Kidney (tissue), 14 donors: ENCODE data around the gene LTBP2. TPM values are rescaled to one million over a fixed set of nuclear protein-coding genes. Genes with fewer than 3 reads are reported as not detected.

Experiments
- DNase-seq, 5 donors: peaks; one replicate each; pipeline ENCODE4 v3.0.0-alpha.2; 2013 to 2020
- FAIRE-seq: peaks from 2 replicates; lab custom pipeline; 2012; peaks lifted over from hg19 to GRCh38; lab: Jason Lieb, UNC
- H3K27ac ChIP-seq, 2 donors: one replicate each; pipeline ENCODE4 v1.7.0; 2013; ENCODE audit warnings: low read depth in 2 of 2, low read length in 2 of 2, inconsistent platforms in 1 of 2
- H3K27me3 ChIP-seq: one replicate; pipeline ENCODE4 v1.7.1; 2013; ENCODE audit warnings: low read length, inconsistent platforms; ENCODE audit not compliant: control insufficient read depth, insufficient read depth
- H3K36me3 ChIP-seq, 3 donors: one replicate each; pipeline versions ENCODE4 v1.7.0 to v1.7.1; 2013; ENCODE audit warnings: low read length in 3 of 3, control low read depth in 1 of 3, inconsistent platforms in 1 of 3; ENCODE audit not compliant: insufficient read depth in 3 of 3, control insufficient read depth in 2 of 3
- H3K4me1 ChIP-seq, 3 donors: one replicate each; pipeline versions ENCODE4 v1.7.0 to v1.7.1; 2013; ENCODE audit warnings: low read length in 3 of 3, inconsistent platforms in 1 of 3, low read depth in 1 of 3; ENCODE audit not compliant: control insufficient read depth in 2 of 3, insufficient read depth in 2 of 3
- H3K4me3 ChIP-seq, 3 donors: one replicate each; pipeline versions ENCODE4 v1.7.0 to v1.8.1; 2013; ENCODE audit warnings: low read length in 3 of 3, control low read depth in 1 of 3, inconsistent platforms in 1 of 3
- H3K9ac ChIP-seq, 3 donors: one replicate each; pipeline versions ENCODE4 v1.7.0 to v1.7.1; 2013; ENCODE audit warnings: low read length in 3 of 3, control low read depth in 1 of 3, inconsistent platforms in 1 of 3
- H3K9me3 ChIP-seq, 3 donors: one replicate each; pipeline versions ENCODE4 v1.7.0 to v1.7.1; 2013; ENCODE audit warnings: low read length in 3 of 3, control low read depth in 1 of 3, inconsistent platforms in 1 of 3; ENCODE audit not compliant: control insufficient read depth in 2 of 3, insufficient read depth in 1 of 3
- CTCF ChIP-seq: IDR thresholded peaks from 3 replicates; pipeline ENCODE4 v1.5.1; 2012; ENCODE audit warnings: mild to moderate bottlenecking, moderate library complexity, borderline replicate concordance; ENCODE audit not compliant: insufficient read depth; ENCODE audit errors: extremely low read depth
- intact Hi-C: fragments of 100-400 bp; cut with DNase I; formaldehyde crosslinking; loops from one replicate; pipeline ENCODE4 v1.11.1; 2022
- polyA plus RNA-seq: library from polyadenylated mRNA; stranded (reverse); fragments of 350-450 nt; fragmentation: Illumina TruSeq; extraction: RNeasy Lipid Tissue Mini Kit (QIAGEN cat#74804); gene quantifications from one replicate; pipeline ENCODE4 v1.2.3, GENCODE V29; 2014; ENCODE audit warnings: low read depth, low replicate concordance; ENCODE audit not compliant: insufficient read depth
- total RNA-seq: library from RNA; stranded (reverse); fragmentation: NEBNext Ultra II Directional; extraction: Animal tissue kit (Norgen Biotek cat#: 25700); gene quantifications from one replicate; pipeline ENCODE4 v1.2.1, GENCODE V29; 2021
- donor health status: control.
- donor health status: control.
- donor health status: control.
- donor health status: control.
- donor health status: control.
- donor health status: DM: yes; HTN: yes; CAD: no.
- donor health status: Normal renal cell carcinoma (clear cell type).

LTBP2 gene
- total and polyA plus RNA-seq, 2 donors from 2014 or later, result 2.9 to 10.4 TPM

GRCh38 chr14:74554742-74555362 is 57.2 kb downstream of the LTBP2 start:
- intact Hi-C loops, result no loop called here
- DNase-seq (no peak), FAIRE-seq (no peak)
- H3K27me3 ChIP-seq, result no peaks in the 10 kb centered on the region
- no peaks in the 10 kb centered on the region for H3K36me3 ChIP-seq
- peaks cover 0 to 5% (median 0%) of the 10 kb centered on the region in 3 donors for H3K4me1 ChIP-seq
- no peaks in the 10 kb centered on the region for H3K9me3 ChIP-seq
- H3K27ac ChIP-seq, result no peak overlapping the region
- H3K4me3 ChIP-seq, result no peak overlapping the region
- H3K9ac ChIP-seq, result no peak overlapping the region
- TF ChIP-seq CTCF, result no peak

- FAIRE-seq (no peak), DNase-seq (peak in 2 of 5 donors; percentile 62 to 93)
- Histone ChIP-seq H3K4me1 (peaks cover 0 to 9% (median 0%) of the 10 kb centered on the region in 3 donors), H3K36me3 (no peaks in the 10 kb centered on the region), H3K27me3 (no peaks in the 10 kb centered on the region), H3K9me3 (no peaks in the 10 kb centered on the region), H3K4me3 (no peak overlapping the region), H3K9ac (no peak overlapping the region), H3K27ac (no peak overlapping the region)
- TF ChIP-seq CTCF, result no peak
- intact Hi-C loops, result no loop called here
Observed at GRCh38 chr14:74552623-74553022, 59.4 kb downstream of the LTBP2 start.

GRCh38 chr14:74551431-74552371 is 60.3 kb downstream of the LTBP2 start:
- no peak overlapping the region for H3K4me3 ChIP-seq
- no peak overlapping the region for H3K9ac ChIP-seq
- H3K27ac ChIP-seq, result no peak overlapping the region
- intact Hi-C loops, result no loop called here
- no peaks in the 10 kb centered on the region for H3K27me3 ChIP-seq
- FAIRE-seq (no peak), DNase-seq (peak in 3 of 5 donors; percentile 37 to 81 (median 37))
- no peaks in the 10 kb centered on the region for H3K9me3 ChIP-seq
- no peaks in the 10 kb centered on the region for H3K36me3 ChIP-seq
- peaks cover 0 to 9% (median 0%) of the 10 kb centered on the region in 3 donors for H3K4me1 ChIP-seq
- no peak for TF ChIP-seq CTCF
